HEK293 (cell line): Measurements from ENCODE around the gene EIF4E1B.

Source experiments
- CTCF ChIA-PET: fragments of 350-600 bp; formaldehyde crosslinking; extraction: SDS; loops from one replicate; lab custom pipeline; 2021; ENCODE audit warnings: antibody characterized with exemption; lab: Yijun Ruan, JAX
- POLR2A ChIA-PET: fragments of 300-600 bp; formaldehyde crosslinking; extraction: SDS; loops from one replicate; lab custom pipeline; 2020; ENCODE audit warnings: antibody characterized with exemption, inconsistent platforms; lab: Yijun Ruan, JAX
- H3K27ac ChIP-seq: fragments of 200-500 bp; sonication (Bioruptor generic); 2 replicates; pipeline ENCODE4 v1.5.1; 2014; ENCODE audit warnings: low read depth, low read length, control low read depth, inconsistent platforms; ENCODE audit errors: extremely low read depth
- H3K36me3 ChIP-seq, 2 experiments: fragments of 200-500 bp in 1 of 2; sonication (Bioruptor generic) in 1 of 2; 1 replicate in 1 of 2; 2 replicates in 1 of 2; pipeline ENCODE4 v1.5.1; 2014 to 2017; ENCODE audit warnings: inconsistent platforms in 2 of 2, low read length in 2 of 2; ENCODE audit not compliant: control insufficient read depth in 2 of 2, insufficient read depth in 1 of 2
- H3K4me1 ChIP-seq: fragments of 200-500 bp; sonication (Bioruptor generic); 2 replicates; pipeline ENCODE4 v1.5.1; 2014; ENCODE audit warnings: mild to moderate bottlenecking, low read length, inconsistent platforms; ENCODE audit not compliant: control insufficient read depth, insufficient read depth
- H3K4me3 ChIP-seq: 2 replicates; pipeline ENCODE4 v1.5.1; 2011; ENCODE audit warnings: low read depth, mild to moderate bottlenecking, control low read depth, low read length, moderate library complexity
- H3K9me3 ChIP-seq: fragments of 200-500 bp; sonication (Bioruptor generic); 2 replicates; pipeline ENCODE4 v1.5.1; 2014; ENCODE audit warnings: low read depth, low read length, inconsistent platforms; ENCODE audit not compliant: control insufficient read depth, insufficient read depth
- EGR2 ChIP-seq: fragments of 450-650 bp; formaldehyde crosslinking; IDR thresholded peaks from 2 replicates; pipeline ENCODE4 v1.5.1; 2016; ENCODE audit warnings: low read depth, missing biosample characterization, missing genetic modification characterization
- KLF10 ChIP-seq: fragments of 450-650 bp; IDR thresholded peaks from 2 replicates; pipeline ENCODE4 v1.5.1; 2018; ENCODE audit warnings: missing biosample characterization, mild to moderate bottlenecking, missing genetic modification characterization
- MYNN ChIP-seq: fragments of 450-650 bp; formaldehyde crosslinking; IDR thresholded peaks from 2 replicates; pipeline ENCODE4 v1.5.1; 2016; ENCODE audit warnings: missing biosample characterization, missing genetic modification characterization, borderline replicate concordance
- OSR2 ChIP-seq: fragments of 450-650 bp; formaldehyde crosslinking; IDR thresholded peaks from 2 replicates; pipeline ENCODE4 v1.5.1; 2016; ENCODE audit warnings: missing biosample characterization, missing genetic modification characterization
- PRDM1 ChIP-seq: fragments of 450-650 bp; formaldehyde crosslinking; IDR thresholded peaks from 2 replicates; pipeline ENCODE4; 2016; ENCODE audit warnings: missing biosample characterization, missing genetic modification characterization
- SALL2 ChIP-seq: fragments of 450-650 bp; formaldehyde crosslinking; IDR thresholded peaks from 2 replicates; pipeline ENCODE4 v1.5.0; 2017; ENCODE audit warnings: missing biosample characterization, mild to moderate bottlenecking, missing genetic modification characterization, borderline replicate concordance
- ZFP3 ChIP-seq: fragments of 450-650 bp; formaldehyde crosslinking; IDR thresholded peaks from 2 replicates; pipeline ENCODE4 v1.5.1; 2016; ENCODE audit warnings: low read depth, missing biosample characterization, missing genetic modification characterization
- ZFP69B ChIP-seq: fragments of 450-650 bp; formaldehyde crosslinking; IDR thresholded peaks from 2 replicates; pipeline ENCODE4 v1.5.1; 2016; ENCODE audit warnings: missing biosample characterization, missing genetic modification characterization
- ZNF114 ChIP-seq: fragments of 450-650 bp; formaldehyde crosslinking; IDR thresholded peaks from 2 replicates; pipeline ENCODE4 v1.5.0; 2017; ENCODE audit warnings: missing biosample characterization, missing genetic modification characterization
- ZNF155 ChIP-seq: fragments of 450-650 bp; formaldehyde crosslinking; IDR thresholded peaks from 2 replicates; pipeline ENCODE4 v1.5.1; 2016; ENCODE audit warnings: missing biosample characterization, missing genetic modification characterization
- ZNF157 ChIP-seq: fragments of 450-650 bp; formaldehyde crosslinking; IDR thresholded peaks from 2 replicates; pipeline ENCODE4 v1.5.1; 2016; ENCODE audit warnings: missing biosample characterization, missing genetic modification characterization
- ZNF169 ChIP-seq: fragments of 450-650 bp; formaldehyde crosslinking; IDR thresholded peaks from 2 replicates; pipeline ENCODE4 v1.5.1; 2016; ENCODE audit warnings: missing biosample characterization, missing genetic modification characterization
- ZNF239 ChIP-seq: fragments of 450-650 bp; formaldehyde crosslinking; IDR thresholded peaks from 2 replicates; pipeline ENCODE4 v1.5.1; 2016; ENCODE audit warnings: missing biosample characterization, missing genetic modification characterization
- ZNF302 ChIP-seq: fragments of 450-650 bp; formaldehyde crosslinking; IDR thresholded peaks from 2 replicates; pipeline ENCODE4 v1.5.1; 2016; ENCODE audit warnings: missing biosample characterization, missing genetic modification characterization, low read depth
- ZNF335 ChIP-seq: fragments of 450-650 bp; formaldehyde crosslinking; conservative IDR thresholded peaks from 2 replicates; pipeline ENCODE4 v1.5.1; 2016; ENCODE audit warnings: missing biosample characterization, missing genetic modification characterization
- ZNF37A ChIP-seq: fragments of 450-650 bp; IDR thresholded peaks from 2 replicates; pipeline ENCODE4 v1.5.1; 2018; ENCODE audit warnings: missing biosample characterization, missing genetic modification characterization
- ZNF394 ChIP-seq: fragments of 450-650 bp; formaldehyde crosslinking; IDR thresholded peaks from 2 replicates; pipeline ENCODE4 v1.5.1; 2016; ENCODE audit warnings: missing biosample characterization, missing genetic modification characterization, mild to moderate bottlenecking, moderate library complexity, borderline replicate concordance
- ZNF404 ChIP-seq: fragments of 450-650 bp; formaldehyde crosslinking; IDR thresholded peaks from 2 replicates; pipeline ENCODE4 v1.5.1; 2017; ENCODE audit warnings: missing biosample characterization, missing genetic modification characterization
- ZNF416 ChIP-seq: fragments of 450-650 bp; formaldehyde crosslinking; IDR thresholded peaks from 2 replicates; pipeline ENCODE4 v1.5.1; 2016; ENCODE audit warnings: missing biosample characterization, missing genetic modification characterization
- ZNF610 ChIP-seq: fragments of 450-650 bp; formaldehyde crosslinking; IDR thresholded peaks from 2 replicates; pipeline ENCODE4 v1.5.1; 2016; ENCODE audit warnings: missing biosample characterization, missing genetic modification characterization, borderline replicate concordance
- ZNF707 ChIP-seq: fragments of 450-650 bp; formaldehyde crosslinking; IDR thresholded peaks from 2 replicates; pipeline ENCODE4 v1.5.1; 2016; ENCODE audit warnings: missing biosample characterization, missing genetic modification characterization
- ZNF785 ChIP-seq: fragments of 450-650 bp; formaldehyde crosslinking; IDR thresholded peaks from 2 replicates; pipeline ENCODE4 v1.5.1; 2016; ENCODE audit warnings: missing biosample characterization, missing genetic modification characterization
- ZNF792 ChIP-seq: fragments of 450-650 bp; formaldehyde crosslinking; IDR thresholded peaks from 2 replicates; pipeline ENCODE4 v1.5.1; 2016; ENCODE audit warnings: missing biosample characterization, missing genetic modification characterization
- ZNF843 ChIP-seq: fragments of 450-650 bp; formaldehyde crosslinking; IDR thresholded peaks from 2 replicates; pipeline ENCODE4 v1.5.1; 2016; ENCODE audit warnings: missing biosample characterization, missing genetic modification characterization
- ZSCAN16 ChIP-seq: fragments of 450-650 bp; formaldehyde crosslinking; IDR thresholded peaks from 2 replicates; pipeline ENCODE4 v1.5.1; 2016; ENCODE audit warnings: missing biosample characterization, missing genetic modification characterization
- ZSCAN23 ChIP-seq: fragments of 450-650 bp; formaldehyde crosslinking; IDR thresholded peaks from 2 replicates; pipeline ENCODE4 v1.5.1; 2016; ENCODE audit warnings: missing biosample characterization, missing genetic modification characterization
- TF ChIP-seq, protein P1 (sequence below): fragments of 450-650 bp; formaldehyde crosslinking; IDR thresholded peaks from 2 replicates; pipeline ENCODE4 v1.5.1; 2016; ENCODE audit warnings: missing biosample characterization, missing genetic modification characterization
- TF ChIP-seq, protein P2 (sequence below): fragments of 450-650 bp; formaldehyde crosslinking; IDR thresholded peaks from 2 replicates; pipeline ENCODE4 v1.5.1; 2016; ENCODE audit warnings: missing biosample characterization, missing genetic modification characterization, low read depth
- TF ChIP-seq, protein P3 (sequence below): fragments of 450-650 bp; formaldehyde crosslinking; IDR thresholded peaks from 2 replicates; pipeline ENCODE4 v1.5.1; 2016; ENCODE audit warnings: missing biosample characterization, missing genetic modification characterization
- TF ChIP-seq, protein P4 (sequence below): sonication (generic); formaldehyde crosslinking; IDR thresholded peaks from 2 replicates; pipeline ENCODE4 v1.8.1; 2022; ENCODE audit warnings: mild to moderate bottlenecking, moderate library complexity, missing genetic modification reagents

Gene EIF4E1B

DNA sequence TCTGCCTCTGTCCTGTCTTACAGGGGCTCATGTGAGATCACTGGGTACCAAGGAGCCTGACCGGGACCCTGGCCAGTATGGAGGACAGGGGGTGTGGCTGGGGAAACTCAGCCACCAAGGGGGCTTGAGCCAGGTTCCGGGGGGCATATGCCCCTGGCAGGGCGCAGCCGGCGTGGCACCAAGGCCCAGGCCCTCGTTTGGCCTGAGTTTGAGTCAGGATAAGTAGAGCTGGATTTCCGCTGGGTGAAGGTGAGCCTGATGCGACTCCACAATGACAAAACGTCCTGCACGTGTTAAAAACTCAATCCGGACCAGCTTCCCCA lies 16.2 kb downstream of the EIF4E1B start (continued):
- TF ChIP-seq, protein P1, sequence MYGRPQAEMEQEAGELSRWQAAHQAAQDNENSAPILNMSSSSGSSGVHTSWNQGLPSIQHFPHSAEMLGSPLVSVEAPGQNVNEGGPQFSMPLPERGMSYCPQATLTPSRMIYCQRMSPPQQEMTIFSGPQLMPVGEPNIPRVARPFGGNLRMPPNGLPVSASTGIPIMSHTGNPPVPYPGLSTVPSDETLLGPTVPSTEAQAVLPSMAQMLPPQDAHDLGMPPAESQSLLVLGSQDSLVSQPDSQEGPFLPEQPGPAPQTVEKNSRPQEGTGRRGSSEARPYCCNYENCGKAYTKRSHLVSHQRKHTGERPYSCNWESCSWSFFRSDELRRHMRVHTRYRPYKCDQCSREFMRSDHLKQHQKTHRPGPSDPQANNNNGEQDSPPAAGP: 0 out of 2 replicates have a peak, but pooled peaks have one; percentile 52
- TF ChIP-seq ZNF335 (tag by site-specific recombination) (peak; percentile 37; the same call in 1 of the 2 replicates), ZSCAN16 (tag by site-specific recombination) (no peak), ZNF157 (tag by site-specific recombination) (no peak), PRDM1 (tag by site-specific recombination) (no peak), ZNF394 (no peak)

DNA sequence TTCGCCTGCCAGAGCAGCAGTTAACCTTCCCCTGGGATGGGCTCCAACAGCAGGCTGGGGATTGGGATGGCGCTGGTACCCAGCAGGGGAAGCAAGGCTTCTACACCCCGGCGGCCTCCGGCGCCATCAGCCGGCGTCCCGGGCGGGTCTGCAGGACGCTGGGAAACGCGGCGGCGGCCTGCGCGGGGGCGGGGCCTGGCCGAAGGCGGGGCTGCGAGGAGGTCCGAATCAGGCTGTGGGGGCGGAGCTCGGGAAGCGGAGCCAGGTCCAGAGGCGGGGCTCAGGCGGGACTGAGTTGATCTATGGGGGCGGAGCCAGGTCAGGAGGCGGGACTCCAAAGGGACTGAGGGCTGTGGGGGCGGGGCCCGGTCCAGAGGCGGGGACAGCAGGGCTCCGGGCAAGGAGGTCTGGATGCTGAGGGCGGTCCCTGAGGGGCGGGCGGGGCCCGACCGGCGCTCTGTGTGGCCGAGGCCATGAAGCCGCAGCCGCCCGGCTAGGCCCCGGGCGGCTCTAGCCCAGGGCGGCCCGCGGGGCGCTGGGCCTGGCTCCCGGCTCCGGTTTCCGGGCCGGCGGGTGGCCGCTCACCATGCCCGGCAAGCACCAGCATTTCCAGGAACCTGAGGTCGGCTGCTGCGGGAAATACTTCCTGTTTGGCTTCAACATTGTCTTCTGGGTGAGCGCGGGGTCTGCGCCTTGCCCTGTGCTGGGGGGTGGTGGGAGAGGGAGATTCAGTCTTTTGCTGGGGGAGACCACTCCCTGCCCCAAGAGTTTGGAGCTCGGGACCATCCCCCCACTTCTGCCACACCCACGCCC lies 16.8 kb downstream of the EIF4E1B start, which contains the start of gene TSPAN17:
TSPAN17 (plus strand) TSS at position 455 of the 813 bp plus-strand sequence; CDS start at position 587, 132 bp downstream.
- ChIA-PET CTCF (interaction anchor here (0.5 to 2.7 kb wide), 11 partner anchors 13 to 1500 kb away, joined by 3 to 13 read pairs (median 4); no protein-coding TSS in a partner anchor), POLR2A (interaction anchor here (0.7 to 1.2 kb wide), 6 partner anchors 11 to 286 kb away, joined by 3 to 11 read pairs (median 6); partner anchors contain the start of genes EIF4E1B, RNF44 and SNCB)
- Histone ChIP-seq H3K36me3 (no peaks in the 10 kb centered on the region), H3K9me3 (no peaks in the 10 kb centered on the region), H3K27ac (peak within 1 kb of the TSS; percentile 66), H3K4me1 (0 out of 2 replicates have a peak, but pooled peaks cover 2% of the 10 kb centered on the region), H3K4me3 (peak within 1 kb of the TSS; percentile 64)
- TF ChIP-seq, protein P2, sequence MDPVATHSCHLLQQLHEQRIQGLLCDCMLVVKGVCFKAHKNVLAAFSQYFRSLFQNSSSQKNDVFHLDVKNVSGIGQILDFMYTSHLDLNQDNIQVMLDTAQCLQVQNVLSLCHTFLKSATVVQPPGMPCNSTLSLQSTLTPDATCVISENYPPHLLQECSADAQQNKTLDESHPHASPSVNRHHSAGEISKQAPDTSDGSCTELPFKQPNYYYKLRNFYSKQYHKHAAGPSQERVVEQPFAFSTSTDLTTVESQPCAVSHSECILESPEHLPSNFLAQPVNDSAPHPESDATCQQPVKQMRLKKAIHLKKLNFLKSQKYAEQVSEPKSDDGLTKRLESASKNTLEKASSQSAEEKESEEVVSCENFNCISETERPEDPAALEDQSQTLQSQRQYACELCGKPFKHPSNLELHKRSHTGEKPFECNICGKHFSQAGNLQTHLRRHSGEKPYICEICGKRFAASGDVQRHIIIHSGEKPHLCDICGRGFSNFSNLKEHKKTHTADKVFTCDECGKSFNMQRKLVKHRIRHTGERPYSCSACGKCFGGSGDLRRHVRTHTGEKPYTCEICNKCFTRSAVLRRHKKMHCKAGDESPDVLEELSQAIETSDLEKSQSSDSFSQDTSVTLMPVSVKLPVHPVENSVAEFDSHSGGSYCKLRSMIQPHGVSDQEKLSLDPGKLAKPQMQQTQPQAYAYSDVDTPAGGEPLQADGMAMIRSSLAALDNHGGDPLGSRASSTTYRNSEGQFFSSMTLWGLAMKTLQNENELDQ (tag by site-specific recombination): no peak
- TF ChIP-seq OSR2 (no peak), ZNF785 (no peak), ZNF114 (tag by site-specific recombination) (no peak), ZSCAN23 (no peak), MYNN (tag by site-specific recombination) (no peak), EGR2 (peak; percentile 52), ZNF404 (no peak), ZNF169 (tag by site-specific recombination) (no peak), ZNF302 (tag by site-specific recombination) (no peak), SALL2 (tag by site-specific recombination) (no peak), ZNF394 (no peak), KLF10 (tag by site-specific recombination) (peak; percentile 63; the same call in 1 of the 2 replicates), ZNF707 (tag by site-specific recombination) (no peak), ZNF792 (tag by site-specific recombination) (no peak), ZNF843 (tag by site-specific recombination) (no peak), ZFP69B (tag by site-specific recombination) (no peak), ZNF239 (tag by site-specific recombination) (no peak), ZNF155 (tag by site-specific recombination) (no peak), ZNF37A (tag by site-specific recombination) (no peak), PRDM1 (tag by site-specific recombination) (no peak), ZFP3 (tag by site-specific recombination) (no peak), ZNF416 (tag by site-specific recombination) (no peak), ZNF610 (tag by site-specific recombination) (no peak)
- TF ChIP-seq, protein P3, sequence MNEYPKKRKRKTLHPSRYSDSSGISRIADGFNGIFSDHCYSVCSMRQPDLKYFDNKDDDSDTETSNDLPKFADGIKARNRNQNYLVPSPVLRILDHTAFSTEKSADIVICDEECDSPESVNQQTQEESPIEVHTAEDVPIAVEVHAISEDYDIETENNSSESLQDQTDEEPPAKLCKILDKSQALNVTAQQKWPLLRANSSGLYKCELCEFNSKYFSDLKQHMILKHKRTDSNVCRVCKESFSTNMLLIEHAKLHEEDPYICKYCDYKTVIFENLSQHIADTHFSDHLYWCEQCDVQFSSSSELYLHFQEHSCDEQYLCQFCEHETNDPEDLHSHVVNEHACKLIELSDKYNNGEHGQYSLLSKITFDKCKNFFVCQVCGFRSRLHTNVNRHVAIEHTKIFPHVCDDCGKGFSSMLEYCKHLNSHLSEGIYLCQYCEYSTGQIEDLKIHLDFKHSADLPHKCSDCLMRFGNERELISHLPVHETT (tag by site-specific recombination): no peak
- TF ChIP-seq, protein P4, sequence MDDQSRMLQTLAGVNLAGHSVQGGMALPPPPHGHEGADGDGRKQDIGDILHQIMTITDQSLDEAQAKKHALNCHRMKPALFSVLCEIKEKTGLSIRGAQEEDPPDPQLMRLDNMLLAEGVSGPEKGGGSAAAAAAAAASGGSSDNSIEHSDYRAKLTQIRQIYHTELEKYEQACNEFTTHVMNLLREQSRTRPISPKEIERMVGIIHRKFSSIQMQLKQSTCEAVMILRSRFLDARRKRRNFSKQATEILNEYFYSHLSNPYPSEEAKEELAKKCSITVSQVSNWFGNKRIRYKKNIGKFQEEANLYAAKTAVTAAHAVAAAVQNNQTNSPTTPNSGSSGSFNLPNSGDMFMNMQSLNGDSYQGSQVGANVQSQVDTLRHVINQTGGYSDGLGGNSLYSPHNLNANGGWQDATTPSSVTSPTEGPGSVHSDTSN (CRISPR knock-in tag): no peak
